GM23338 (cell line): ENCODE results near the gene VPS8. TPM values are rescaled to one million over a fixed set of nuclear protein-coding genes. Genes with fewer than 3 reads are reported as not detected.

Experiments
- ATAC-seq: fragments of 200-7000 bp; cut with Tn5 transposase; 3 replicates; pipeline ENCODE4 v1.9.1; 2020
- DNase-seq: peaks from one replicate; pipeline ENCODE4 v3.0.0-alpha.2; 2015; ENCODE audit warnings: low spot score
- H2AFZ ChIP-seq: fragments of 200-600 bp; sonication (generic); 2 replicates; pipeline ENCODE4 v1.8.0; 2016; ENCODE audit warnings: antibody characterized with exemption, mild to moderate bottlenecking, moderate library complexity
- H3F3A ChIP-seq: fragments of 200-600 bp; sonication (generic); replicated peaks from 2 replicates; pipeline ENCODE4 v1.8.0; 2017; ENCODE audit warnings: antibody characterized with exemption, mixed run types, low read depth
- H3K27ac ChIP-seq: fragments of 200-600 bp; sonication (generic); 2 replicates; pipeline ENCODE4 v1.6.1; 2016; ENCODE audit warnings: low read depth
- H3K27me3 ChIP-seq: fragments of 200-600 bp; sonication (generic); 2 replicates; pipeline ENCODE4 v1.8.0; 2016; ENCODE audit warnings: mild to moderate bottlenecking, mixed run types, moderate library complexity; ENCODE audit not compliant: insufficient read depth
- H3K36me3 ChIP-seq: fragments of 200-600 bp; sonication (generic); 2 replicates; pipeline ENCODE4 v1.8.0; 2016; ENCODE audit warnings: mild to moderate bottlenecking; ENCODE audit not compliant: insufficient read depth
- H3K4me1 ChIP-seq: fragments of 200-600 bp; sonication (generic); 2 replicates; pipeline ENCODE4 v1.8.0; 2016; ENCODE audit warnings: mild to moderate bottlenecking, moderate library complexity; ENCODE audit not compliant: insufficient read depth
- H3K4me2 ChIP-seq: fragments of 200-600 bp; sonication (generic); 2 replicates; pipeline ENCODE4 v1.7.1; 2017; ENCODE audit warnings: mixed run types
- H3K4me3 ChIP-seq: fragments of 200-600 bp; sonication (generic); 2 replicates; pipeline ENCODE4 v1.6.1; 2016; ENCODE audit warnings: mixed run types
- H3K79me2 ChIP-seq: fragments of 200-600 bp; sonication (generic); replicated peaks from 2 replicates; pipeline ENCODE4 v1.8.0; 2017; ENCODE audit warnings: mild to moderate bottlenecking; ENCODE audit not compliant: insufficient read depth
- H3K9me2 ChIP-seq: fragments of 200-600 bp; sonication (generic); 2 replicates; pipeline ENCODE4 v1.8.0; 2017; ENCODE audit not compliant: insufficient read depth
- H4K20me1 ChIP-seq: fragments of 200-600 bp; sonication (generic); replicated peaks from 2 replicates; pipeline ENCODE4 v1.8.0; 2017; ENCODE audit warnings: mild to moderate bottlenecking; ENCODE audit not compliant: insufficient read depth
- H3K27ac Mint-ChIP-seq: 2 replicates; pipeline ENCODE4 v1.8.0; 2020; ENCODE audit warnings: inconsistent platforms, mild to moderate bottlenecking, moderate library complexity, mixed read lengths
- H3K27me3 Mint-ChIP-seq: 3 replicates; pipeline ENCODE4 v1.8.0; 2022; ENCODE audit warnings: low read depth, mild to moderate bottlenecking, moderate library complexity, mixed read lengths, inconsistent platforms; ENCODE audit not compliant: insufficient read depth, poor library complexity
- H3K36me3 Mint-ChIP-seq: 3 replicates; pipeline ENCODE4 v1.8.0; 2021; ENCODE audit warnings: low read depth, mild to moderate bottlenecking, inconsistent platforms, moderate library complexity, mixed read lengths
- H3K4me1 Mint-ChIP-seq: 3 replicates; pipeline ENCODE4 v1.8.0; 2020; ENCODE audit warnings: mild to moderate bottlenecking, inconsistent platforms, mixed read lengths
- H3K4me3 Mint-ChIP-seq: 3 replicates; pipeline ENCODE4 v1.8.0; 2021; ENCODE audit warnings: moderate library complexity, mild to moderate bottlenecking, inconsistent platforms, mixed read lengths
- H3K9me3 Mint-ChIP-seq: 3 replicates; pipeline ENCODE4 v1.8.0; 2020; ENCODE audit warnings: moderate library complexity, mild to moderate bottlenecking, inconsistent platforms, mixed read lengths
- CREB1 ChIP-seq: fragments of 250-450 bp; sonication (Bioruptor Pico); IDR thresholded peaks from 2 replicates; pipeline ENCODE4 v1.5.0; 2020; ENCODE audit warnings: low read depth, mild to moderate bottlenecking, moderate library complexity
- EZH2 ChIP-seq: fragments of 200-600 bp; sonication (generic); IDR thresholded peaks from one replicate; pipeline ENCODE4 v1.8.0; 2017; ENCODE audit warnings: antibody characterized with exemption, mild to moderate bottlenecking, low read depth; ENCODE audit not compliant: unreplicated experiment
- EZH2phosphoT487 ChIP-seq: fragments of 200-600 bp; sonication (generic); IDR thresholded peaks from one replicate; pipeline ENCODE4 v1.8.1; 2018; ENCODE audit warnings: antibody characterized with exemption; ENCODE audit not compliant: unreplicated experiment
- JUNB ChIP-seq: IDR thresholded peaks from one replicate; pipeline ENCODE4 v1.6.1; 2016; ENCODE audit warnings: antibody characterized with exemption; ENCODE audit not compliant: unreplicated experiment
- NANOG ChIP-seq: IDR thresholded peaks from 2 replicates; pipeline ENCODE4 v1.6.1; 2016; ENCODE audit warnings: antibody characterized with exemption, borderline replicate concordance
- POLR2AphosphoS5 ChIP-seq: IDR thresholded peaks from 2 replicates; pipeline ENCODE4 v1.6.1; 2016; ENCODE audit warnings: antibody characterized with exemption, low read depth
- STAT1 ChIP-seq: IDR thresholded peaks from one replicate; pipeline ENCODE4 v1.6.1; 2016; ENCODE audit warnings: antibody characterized with exemption; ENCODE audit not compliant: unreplicated experiment
- ZNF114 ChIP-seq: fragments of 250-450 bp; sonication (Bioruptor Pico); IDR thresholded peaks from 2 replicates; pipeline ENCODE4 v1.5.0; 2020; ENCODE audit warnings: mild to moderate bottlenecking, moderate library complexity
- ZNF331 ChIP-seq: fragments of 250-450 bp; sonication (Bioruptor Pico); IDR thresholded peaks from 2 replicates; pipeline ENCODE4 v1.5.0; 2020; ENCODE audit warnings: low read depth, mild to moderate bottlenecking, moderate library complexity
- ZNF462 ChIP-seq: fragments of 250-450 bp; sonication (Bioruptor Pico); IDR thresholded peaks from 2 replicates; pipeline ENCODE4 v1.5.0; 2020; ENCODE audit warnings: mild to moderate bottlenecking, moderate library complexity
- polyA plus RNA-seq: library from polyadenylated mRNA; unstranded; fragments of >200 nt; fragmentation: Nextera tagmentation; extraction: Ambion mirVana; gene quantifications from 2 replicates; pipeline ENCODE4 v1.2.1, GENCODE V29; 2016
- total RNA-seq: library from RNA; depleted of rRNA; stranded (reverse); fragments of >200 nt; shearing (Covaris generic); gene quantifications from 2 replicates; pipeline ENCODE4 v1.2.3, GENCODE V29; 2014
- TF ChIP-seq, protein P1 (sequence below): IDR thresholded peaks from 2 replicates; pipeline ENCODE4 v1.6.1; 2016; ENCODE audit warnings: antibody characterized with exemption
- TF ChIP-seq, protein P2 (sequence below): IDR thresholded peaks from one replicate; pipeline ENCODE4 v1.6.1; 2018; ENCODE audit warnings: antibody characterized with exemption; ENCODE audit not compliant: unreplicated experiment
- TF ChIP-seq, protein P3 (sequence below), 2 experiments: fragments of 200-600 bp in 1 of 2; sonication (generic) in 1 of 2; conservative IDR thresholded peaks; 2 replicates each; pipeline versions ENCODE4 v1.5.1 to v1.6.1; 2016 to 2017; ENCODE audit warnings: antibody characterized with exemption in 2 of 2, low read depth in 2 of 2, mild to moderate bottlenecking in 2 of 2, moderate library complexity in 1 of 2

VPS8 gene
- total and polyA plus RNA-seq, 2 experiments from 2014 or later: 17.3 to 45.5 TPM

GRCh38 chr3:184953401-184953800, 141.4 kb downstream of the VPS8 start:
- Mint-ChIP-seq H3K27ac (peak overlapping the region; percentile 35; the same call in 1 of the 2 replicates), H3K4me1 (peaks cover 25% of the 10 kb centered on the region), H3K36me3 (no peaks in the 10 kb centered on the region; the same call in 2 of the 3 replicates), H3K27me3 (peaks cover 2% of the 10 kb centered on the region), H3K9me3 (no peaks in the 10 kb centered on the region), H3K4me3 (no peak overlapping the region)
- Histone ChIP-seq H2AFZ (no peak overlapping the region), H3F3A (no peaks in the 10 kb centered on the region; the same call in 1 of the 2 replicates), H3K4me2 (peak overlapping the region; percentile 5; the same call in 1 of the 2 replicates), H3K9me2 (no peaks in the 10 kb centered on the region), H3K79me2 (no peaks in the 10 kb centered on the region), H3K4me1 (peaks cover 16% of the 10 kb centered on the region), H3K27me3 (no peaks in the 10 kb centered on the region), H3K36me3 (no peaks in the 10 kb centered on the region), H3K4me3 (no peak overlapping the region), H4K20me1 (no peaks in the 10 kb centered on the region), H3K27ac (peak overlapping the region; percentile 64)
- ATAC-seq: peak; percentile 86
- peak; percentile 47 for DNase-seq
- TF ChIP-seq NANOG (no peak), POLR2AphosphoS5 (no peak), EZH2 (no peak), STAT1 (no peak), JUNB (no peak), EZH2phosphoT487 (no peak), CREB1 (CRISPR knock-in tag) (no peak), ZNF114 (no peak), ZNF462 (CRISPR knock-in tag) (no peak), ZNF331 (no peak)
- TF ChIP-seq, protein P1, sequence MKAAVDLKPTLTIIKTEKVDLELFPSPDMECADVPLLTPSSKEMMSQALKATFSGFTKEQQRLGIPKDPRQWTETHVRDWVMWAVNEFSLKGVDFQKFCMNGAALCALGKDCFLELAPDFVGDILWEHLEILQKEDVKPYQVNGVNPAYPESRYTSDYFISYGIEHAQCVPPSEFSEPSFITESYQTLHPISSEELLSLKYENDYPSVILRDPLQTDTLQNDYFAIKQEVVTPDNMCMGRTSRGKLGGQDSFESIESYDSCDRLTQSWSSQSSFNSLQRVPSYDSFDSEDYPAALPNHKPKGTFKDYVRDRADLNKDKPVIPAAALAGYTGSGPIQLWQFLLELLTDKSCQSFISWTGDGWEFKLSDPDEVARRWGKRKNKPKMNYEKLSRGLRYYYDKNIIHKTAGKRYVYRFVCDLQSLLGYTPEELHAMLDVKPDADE: no peak
- TF ChIP-seq, protein P2, sequence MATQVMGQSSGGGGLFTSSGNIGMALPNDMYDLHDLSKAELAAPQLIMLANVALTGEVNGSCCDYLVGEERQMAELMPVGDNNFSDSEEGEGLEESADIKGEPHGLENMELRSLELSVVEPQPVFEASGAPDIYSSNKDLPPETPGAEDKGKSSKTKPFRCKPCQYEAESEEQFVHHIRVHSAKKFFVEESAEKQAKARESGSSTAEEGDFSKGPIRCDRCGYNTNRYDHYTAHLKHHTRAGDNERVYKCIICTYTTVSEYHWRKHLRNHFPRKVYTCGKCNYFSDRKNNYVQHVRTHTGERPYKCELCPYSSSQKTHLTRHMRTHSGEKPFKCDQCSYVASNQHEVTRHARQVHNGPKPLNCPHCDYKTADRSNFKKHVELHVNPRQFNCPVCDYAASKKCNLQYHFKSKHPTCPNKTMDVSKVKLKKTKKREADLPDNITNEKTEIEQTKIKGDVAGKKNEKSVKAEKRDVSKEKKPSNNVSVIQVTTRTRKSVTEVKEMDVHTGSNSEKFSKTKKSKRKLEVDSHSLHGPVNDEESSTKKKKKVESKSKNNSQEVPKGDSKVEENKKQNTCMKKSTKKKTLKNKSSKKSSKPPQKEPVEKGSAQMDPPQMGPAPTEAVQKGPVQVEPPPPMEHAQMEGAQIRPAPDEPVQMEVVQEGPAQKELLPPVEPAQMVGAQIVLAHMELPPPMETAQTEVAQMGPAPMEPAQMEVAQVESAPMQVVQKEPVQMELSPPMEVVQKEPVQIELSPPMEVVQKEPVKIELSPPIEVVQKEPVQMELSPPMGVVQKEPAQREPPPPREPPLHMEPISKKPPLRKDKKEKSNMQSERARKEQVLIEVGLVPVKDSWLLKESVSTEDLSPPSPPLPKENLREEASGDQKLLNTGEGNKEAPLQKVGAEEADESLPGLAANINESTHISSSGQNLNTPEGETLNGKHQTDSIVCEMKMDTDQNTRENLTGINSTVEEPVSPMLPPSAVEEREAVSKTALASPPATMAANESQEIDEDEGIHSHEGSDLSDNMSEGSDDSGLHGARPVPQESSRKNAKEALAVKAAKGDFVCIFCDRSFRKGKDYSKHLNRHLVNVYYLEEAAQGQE: no peak
- TF ChIP-seq, protein P3, sequence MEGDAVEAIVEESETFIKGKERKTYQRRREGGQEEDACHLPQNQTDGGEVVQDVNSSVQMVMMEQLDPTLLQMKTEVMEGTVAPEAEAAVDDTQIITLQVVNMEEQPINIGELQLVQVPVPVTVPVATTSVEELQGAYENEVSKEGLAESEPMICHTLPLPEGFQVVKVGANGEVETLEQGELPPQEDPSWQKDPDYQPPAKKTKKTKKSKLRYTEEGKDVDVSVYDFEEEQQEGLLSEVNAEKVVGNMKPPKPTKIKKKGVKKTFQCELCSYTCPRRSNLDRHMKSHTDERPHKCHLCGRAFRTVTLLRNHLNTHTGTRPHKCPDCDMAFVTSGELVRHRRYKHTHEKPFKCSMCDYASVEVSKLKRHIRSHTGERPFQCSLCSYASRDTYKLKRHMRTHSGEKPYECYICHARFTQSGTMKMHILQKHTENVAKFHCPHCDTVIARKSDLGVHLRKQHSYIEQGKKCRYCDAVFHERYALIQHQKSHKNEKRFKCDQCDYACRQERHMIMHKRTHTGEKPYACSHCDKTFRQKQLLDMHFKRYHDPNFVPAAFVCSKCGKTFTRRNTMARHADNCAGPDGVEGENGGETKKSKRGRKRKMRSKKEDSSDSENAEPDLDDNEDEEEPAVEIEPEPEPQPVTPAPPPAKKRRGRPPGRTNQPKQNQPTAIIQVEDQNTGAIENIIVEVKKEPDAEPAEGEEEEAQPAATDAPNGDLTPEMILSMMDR (conservative IDR thresholded peaks at IDR 0.05; ENCODE audit: low read depth in 2 of 2): no peak
